ENCODE data around the gene TLCD3B. TPM values are rescaled to one million over a fixed set of nuclear protein-coding genes. Genes with fewer than 3 reads are reported as not detected.

The TLCD3B gene
- total and polyA plus RNA-seq, 9 of the 15 experiments (the other 6 are each of a cell fraction or from before 2014, with no cell fraction given) = 0.10 to 0.52 (median 0.23) TPM; not detected in 4

DNA sequence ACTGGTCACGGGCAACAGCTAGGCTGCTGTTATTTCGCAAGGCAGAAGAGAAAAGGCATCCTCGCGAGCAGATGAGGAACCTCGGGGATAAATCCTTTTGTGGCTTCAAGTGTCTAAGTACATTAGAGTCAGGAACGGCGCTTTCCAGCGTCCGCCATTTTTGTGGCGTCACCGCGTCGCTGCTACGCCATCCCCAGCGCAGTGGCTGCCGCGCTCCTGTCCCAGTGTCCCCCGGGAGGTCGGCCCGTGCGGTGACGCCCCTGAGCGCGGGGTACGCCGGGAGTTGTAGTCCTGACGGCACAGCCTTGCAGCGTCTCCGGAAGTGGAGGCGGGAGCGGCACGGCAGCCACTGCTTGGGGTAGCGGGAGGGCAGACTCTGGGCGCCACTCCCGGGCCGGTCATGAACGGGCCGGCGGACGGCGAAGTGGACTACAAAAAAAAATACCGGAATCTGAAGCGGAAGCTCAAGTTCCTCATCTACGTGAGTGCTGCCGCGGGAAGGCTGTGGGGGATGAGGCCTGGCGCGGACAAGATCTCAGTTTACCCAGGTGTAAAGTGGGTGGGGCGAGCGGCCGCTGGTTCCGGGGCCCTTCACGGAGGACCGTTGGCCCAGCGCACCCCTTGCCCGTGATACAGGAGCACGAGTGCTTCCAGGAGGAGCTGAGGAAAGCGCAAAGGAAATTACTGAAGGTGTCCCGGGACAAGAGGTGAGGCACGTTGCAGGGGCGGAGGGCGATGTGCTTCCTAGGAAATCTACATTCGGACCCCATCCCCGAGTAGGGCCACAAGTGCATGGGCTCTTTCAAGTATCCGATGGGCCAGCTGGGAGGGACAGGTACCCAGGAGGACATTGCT lies 34.9 kb downstream of the TLCD3B start, which contains the start of gene INO80E (continued):
- TF ChIP-seq, protein P1, sequence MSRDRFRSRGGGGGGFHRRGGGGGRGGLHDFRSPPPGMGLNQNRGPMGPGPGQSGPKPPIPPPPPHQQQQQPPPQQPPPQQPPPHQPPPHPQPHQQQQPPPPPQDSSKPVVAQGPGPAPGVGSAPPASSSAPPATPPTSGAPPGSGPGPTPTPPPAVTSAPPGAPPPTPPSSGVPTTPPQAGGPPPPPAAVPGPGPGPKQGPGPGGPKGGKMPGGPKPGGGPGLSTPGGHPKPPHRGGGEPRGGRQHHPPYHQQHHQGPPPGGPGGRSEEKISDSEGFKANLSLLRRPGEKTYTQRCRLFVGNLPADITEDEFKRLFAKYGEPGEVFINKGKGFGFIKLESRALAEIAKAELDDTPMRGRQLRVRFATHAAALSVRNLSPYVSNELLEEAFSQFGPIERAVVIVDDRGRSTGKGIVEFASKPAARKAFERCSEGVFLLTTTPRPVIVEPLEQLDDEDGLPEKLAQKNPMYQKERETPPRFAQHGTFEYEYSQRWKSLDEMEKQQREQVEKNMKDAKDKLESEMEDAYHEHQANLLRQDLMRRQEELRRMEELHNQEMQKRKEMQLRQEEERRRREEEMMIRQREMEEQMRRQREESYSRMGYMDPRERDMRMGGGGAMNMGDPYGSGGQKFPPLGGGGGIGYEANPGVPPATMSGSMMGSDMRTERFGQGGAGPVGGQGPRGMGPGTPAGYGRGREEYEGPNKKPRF (IDR thresholded peaks at IDR 0.05; ENCODE audit: low read depth, low read length) = no peak
- TF ChIP-seq ZEB2 (IDR thresholded peaks at IDR 0.05) = no peak
- TF ChIP-seq ILF3 (IDR thresholded peaks at IDR 0.05; ENCODE audit: borderline replicate concordance) = no peak
- TF ChIP-seq FOXA3 (CRISPR knock-in tag; conservative IDR thresholded peaks at IDR 0.05 in 1 of 2, IDR thresholded peaks at IDR 0.05 in 1 of 2) = peak in 1 of 2 experiments; percentile 66; a peak in 2 of 4 replicates
- TF ChIP-seq, protein P2, sequence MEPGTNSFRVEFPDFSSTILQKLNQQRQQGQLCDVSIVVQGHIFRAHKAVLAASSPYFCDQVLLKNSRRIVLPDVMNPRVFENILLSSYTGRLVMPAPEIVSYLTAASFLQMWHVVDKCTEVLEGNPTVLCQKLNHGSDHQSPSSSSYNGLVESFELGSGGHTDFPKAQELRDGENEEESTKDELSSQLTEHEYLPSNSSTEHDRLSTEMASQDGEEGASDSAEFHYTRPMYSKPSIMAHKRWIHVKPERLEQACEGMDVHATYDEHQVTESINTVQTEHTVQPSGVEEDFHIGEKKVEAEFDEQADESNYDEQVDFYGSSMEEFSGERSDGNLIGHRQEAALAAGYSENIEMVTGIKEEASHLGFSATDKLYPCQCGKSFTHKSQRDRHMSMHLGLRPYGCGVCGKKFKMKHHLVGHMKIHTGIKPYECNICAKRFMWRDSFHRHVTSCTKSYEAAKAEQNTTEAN (CRISPR knock-in tag; IDR thresholded peaks at IDR 0.05) = 0 out of 2 replicates have a peak, but pooled peaks have one; percentile 3
- peak; percentile 87 for TF ChIP-seq TBP (optimal IDR thresholded peaks at IDR 0.05; ENCODE audit: low read depth, low read length)
- TF ChIP-seq, protein P3, sequence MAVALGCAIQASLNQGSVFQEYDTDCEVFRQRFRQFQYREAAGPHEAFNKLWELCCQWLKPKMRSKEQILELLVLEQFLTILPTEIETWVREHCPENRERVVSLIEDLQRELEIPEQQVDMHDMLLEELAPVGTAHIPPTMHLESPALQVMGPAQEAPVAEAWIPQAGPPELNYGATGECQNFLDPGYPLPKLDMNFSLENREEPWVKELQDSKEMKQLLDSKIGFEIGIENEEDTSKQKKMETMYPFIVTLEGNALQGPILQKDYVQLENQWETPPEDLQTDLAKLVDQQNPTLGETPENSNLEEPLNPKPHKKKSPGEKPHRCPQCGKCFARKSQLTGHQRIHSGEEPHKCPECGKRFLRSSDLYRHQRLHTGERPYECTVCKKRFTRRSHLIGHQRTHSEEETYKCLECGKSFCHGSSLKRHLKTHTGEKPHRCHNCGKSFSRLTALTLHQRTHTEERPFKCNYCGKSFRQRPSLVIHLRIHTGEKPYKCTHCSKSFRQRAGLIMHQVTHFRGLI (CRISPR knock-in tag; IDR thresholded peaks at IDR 0.05) = no peak
- TF ChIP-seq ZNF232 (CRISPR knock-in tag; IDR thresholded peaks at IDR 0.05) = no peak
- TF ChIP-seq SMAD3 (CRISPR knock-in tag; conservative IDR thresholded peaks at IDR 0.05) = no peak
- no peak; the same call in 1 of the 2 replicates for TF ChIP-seq BCL6 (CRISPR knock-in tag; IDR thresholded peaks at IDR 0.05)
- TF ChIP-seq, protein P4, sequence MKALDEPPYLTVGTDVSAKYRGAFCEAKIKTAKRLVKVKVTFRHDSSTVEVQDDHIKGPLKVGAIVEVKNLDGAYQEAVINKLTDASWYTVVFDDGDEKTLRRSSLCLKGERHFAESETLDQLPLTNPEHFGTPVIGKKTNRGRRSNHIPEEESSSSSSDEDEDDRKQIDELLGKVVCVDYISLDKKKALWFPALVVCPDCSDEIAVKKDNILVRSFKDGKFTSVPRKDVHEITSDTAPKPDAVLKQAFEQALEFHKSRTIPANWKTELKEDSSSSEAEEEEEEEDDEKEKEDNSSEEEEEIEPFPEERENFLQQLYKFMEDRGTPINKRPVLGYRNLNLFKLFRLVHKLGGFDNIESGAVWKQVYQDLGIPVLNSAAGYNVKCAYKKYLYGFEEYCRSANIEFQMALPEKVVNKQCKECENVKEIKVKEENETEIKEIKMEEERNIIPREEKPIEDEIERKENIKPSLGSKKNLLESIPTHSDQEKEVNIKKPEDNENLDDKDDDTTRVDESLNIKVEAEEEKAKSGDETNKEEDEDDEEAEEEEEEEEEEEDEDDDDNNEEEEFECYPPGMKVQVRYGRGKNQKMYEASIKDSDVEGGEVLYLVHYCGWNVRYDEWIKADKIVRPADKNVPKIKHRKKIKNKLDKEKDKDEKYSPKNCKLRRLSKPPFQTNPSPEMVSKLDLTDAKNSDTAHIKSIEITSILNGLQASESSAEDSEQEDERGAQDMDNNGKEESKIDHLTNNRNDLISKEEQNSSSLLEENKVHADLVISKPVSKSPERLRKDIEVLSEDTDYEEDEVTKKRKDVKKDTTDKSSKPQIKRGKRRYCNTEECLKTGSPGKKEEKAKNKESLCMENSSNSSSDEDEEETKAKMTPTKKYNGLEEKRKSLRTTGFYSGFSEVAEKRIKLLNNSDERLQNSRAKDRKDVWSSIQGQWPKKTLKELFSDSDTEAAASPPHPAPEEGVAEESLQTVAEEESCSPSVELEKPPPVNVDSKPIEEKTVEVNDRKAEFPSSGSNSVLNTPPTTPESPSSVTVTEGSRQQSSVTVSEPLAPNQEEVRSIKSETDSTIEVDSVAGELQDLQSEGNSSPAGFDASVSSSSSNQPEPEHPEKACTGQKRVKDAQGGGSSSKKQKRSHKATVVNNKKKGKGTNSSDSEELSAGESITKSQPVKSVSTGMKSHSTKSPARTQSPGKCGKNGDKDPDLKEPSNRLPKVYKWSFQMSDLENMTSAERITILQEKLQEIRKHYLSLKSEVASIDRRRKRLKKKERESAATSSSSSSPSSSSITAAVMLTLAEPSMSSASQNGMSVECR (CRISPR knock-in tag; IDR thresholded peaks at IDR 0.05) = peak; percentile 80
- no peak for TF ChIP-seq RBM34 (IDR thresholded peaks at IDR 0.05; ENCODE audit: borderline replicate concordance, insufficient read depth, low read length)
- TF ChIP-seq, protein P5, sequence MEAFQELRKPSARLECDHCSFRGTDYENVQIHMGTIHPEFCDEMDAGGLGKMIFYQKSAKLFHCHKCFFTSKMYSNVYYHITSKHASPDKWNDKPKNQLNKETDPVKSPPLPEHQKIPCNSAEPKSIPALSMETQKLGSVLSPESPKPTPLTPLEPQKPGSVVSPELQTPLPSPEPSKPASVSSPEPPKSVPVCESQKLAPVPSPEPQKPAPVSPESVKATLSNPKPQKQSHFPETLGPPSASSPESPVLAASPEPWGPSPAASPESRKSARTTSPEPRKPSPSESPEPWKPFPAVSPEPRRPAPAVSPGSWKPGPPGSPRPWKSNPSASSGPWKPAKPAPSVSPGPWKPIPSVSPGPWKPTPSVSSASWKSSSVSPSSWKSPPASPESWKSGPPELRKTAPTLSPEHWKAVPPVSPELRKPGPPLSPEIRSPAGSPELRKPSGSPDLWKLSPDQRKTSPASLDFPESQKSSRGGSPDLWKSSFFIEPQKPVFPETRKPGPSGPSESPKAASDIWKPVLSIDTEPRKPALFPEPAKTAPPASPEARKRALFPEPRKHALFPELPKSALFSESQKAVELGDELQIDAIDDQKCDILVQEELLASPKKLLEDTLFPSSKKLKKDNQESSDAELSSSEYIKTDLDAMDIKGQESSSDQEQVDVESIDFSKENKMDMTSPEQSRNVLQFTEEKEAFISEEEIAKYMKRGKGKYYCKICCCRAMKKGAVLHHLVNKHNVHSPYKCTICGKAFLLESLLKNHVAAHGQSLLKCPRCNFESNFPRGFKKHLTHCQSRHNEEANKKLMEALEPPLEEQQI (IDR thresholded peaks at IDR 0.05) = no peak

Data from K562 (cell line).